GM12878 (cell line): ENCODE results near the gene ZSCAN20.

Experiments used
- ETV6 ChIP-seq, 2 experiments: fragments of 450-650 bp in 1 of 2; IDR thresholded peaks in 1 of 2; conservative IDR thresholded peaks in 1 of 2; 2 replicates each; pipeline ENCODE4 v1.6.1; 2014; ENCODE audit warnings: antibody characterized with exemption in 1 of 2, borderline replicate concordance in 1 of 2, low read depth in 1 of 2, mild to moderate bottlenecking in 1 of 2, moderate library complexity in 1 of 2
- JUNB ChIP-seq: IDR thresholded peaks from 2 replicates; pipeline ENCODE4 v1.6.1; 2016; ENCODE audit warnings: antibody characterized with exemption, mild to moderate bottlenecking
- RELB ChIP-seq: fragments of 450-650 bp; IDR thresholded peaks from 2 replicates; pipeline ENCODE4 v1.6.1; 2017; ENCODE audit warnings: low read depth, mild to moderate bottlenecking, moderate library complexity
- SMARCA5 ChIP-seq: fragments of 450-650 bp; IDR thresholded peaks from 2 replicates; pipeline ENCODE4 v1.6.1; 2017; ENCODE audit warnings: mild to moderate bottlenecking
- TF ChIP-seq, protein P1 (sequence below), 3 experiments: IDR thresholded peaks in 2 of 3; conservative IDR thresholded peaks in 1 of 3; 2 replicates each; pipeline ENCODE4 v1.5.1; 2011; ENCODE audit warnings: low read depth in 3 of 3, low read length in 3 of 3, mild to moderate bottlenecking in 3 of 3, control low read depth in 2 of 3, moderate library complexity in 2 of 3, inconsistent platforms in 1 of 3, mixed read lengths in 1 of 3; ENCODE audit not compliant: control insufficient read depth in 2 of 3, insufficient read depth in 1 of 3; ENCODE audit errors: extremely low read depth in 1 of 3

DNA sequence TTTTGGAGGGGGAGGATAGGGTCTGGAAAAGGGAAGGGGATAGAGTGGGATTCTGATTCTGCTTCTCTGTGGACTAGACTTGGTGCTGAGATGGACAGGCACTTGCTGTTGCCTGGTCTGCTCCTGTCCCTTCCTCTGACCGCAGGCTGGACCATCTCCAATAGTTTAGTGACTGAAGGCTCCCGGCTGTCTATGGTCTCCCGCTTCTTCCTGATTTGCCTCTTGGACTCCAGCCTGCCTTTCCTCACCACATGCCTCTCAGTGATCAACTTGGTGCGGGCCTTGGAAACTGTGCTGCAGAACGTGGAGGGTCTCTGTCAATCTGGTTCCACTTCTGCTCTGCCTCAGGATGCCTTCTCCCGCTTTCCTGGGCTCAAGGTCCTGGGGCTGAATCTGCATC, 6.3 kb upstream of the ZSCAN20 start:
- TF ChIP-seq JUNB (no peak), RELB (no peak), ETV6 (conservative IDR thresholded peaks at IDR 0.05 in 1 of 2, IDR thresholded peaks at IDR 0.05 in 1 of 2; ENCODE audit: borderline replicate concordance in 1 of 2, low read depth in 1 of 2) (no peak), SMARCA5 (no peak)
- TF ChIP-seq, protein P1, sequence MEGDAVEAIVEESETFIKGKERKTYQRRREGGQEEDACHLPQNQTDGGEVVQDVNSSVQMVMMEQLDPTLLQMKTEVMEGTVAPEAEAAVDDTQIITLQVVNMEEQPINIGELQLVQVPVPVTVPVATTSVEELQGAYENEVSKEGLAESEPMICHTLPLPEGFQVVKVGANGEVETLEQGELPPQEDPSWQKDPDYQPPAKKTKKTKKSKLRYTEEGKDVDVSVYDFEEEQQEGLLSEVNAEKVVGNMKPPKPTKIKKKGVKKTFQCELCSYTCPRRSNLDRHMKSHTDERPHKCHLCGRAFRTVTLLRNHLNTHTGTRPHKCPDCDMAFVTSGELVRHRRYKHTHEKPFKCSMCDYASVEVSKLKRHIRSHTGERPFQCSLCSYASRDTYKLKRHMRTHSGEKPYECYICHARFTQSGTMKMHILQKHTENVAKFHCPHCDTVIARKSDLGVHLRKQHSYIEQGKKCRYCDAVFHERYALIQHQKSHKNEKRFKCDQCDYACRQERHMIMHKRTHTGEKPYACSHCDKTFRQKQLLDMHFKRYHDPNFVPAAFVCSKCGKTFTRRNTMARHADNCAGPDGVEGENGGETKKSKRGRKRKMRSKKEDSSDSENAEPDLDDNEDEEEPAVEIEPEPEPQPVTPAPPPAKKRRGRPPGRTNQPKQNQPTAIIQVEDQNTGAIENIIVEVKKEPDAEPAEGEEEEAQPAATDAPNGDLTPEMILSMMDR (IDR thresholded peaks at IDR 0.05 in 2 of 3, conservative IDR thresholded peaks at IDR 0.05 in 1 of 3; ENCODE audit: control insufficient read depth in 2 of 3, extremely low read depth in 1 of 3, insufficient read depth in 1 of 3, low read depth in 3 of 3, low read length in 3 of 3), result no peak
